Endothelial cell of umbilical vein (primary cell): ENCODE results near the gene REPS2. TPM values are rescaled to one million over a fixed set of nuclear protein-coding genes. Genes with fewer than 3 reads are reported as not detected.

Experiments used
- BruUV-seq: library from RNA; stranded (reverse); fragments of 400-500 nt; replicated peaks from 2 replicates; lab custom pipeline; 2021; lab: Mats Ljungman, UMichigan
- CTCF ChIA-PET: fragments of 300-600, 350-600 bp; sonication (Branson Sonifier 250); formaldehyde crosslinking; loops from one replicate; lab custom pipeline; 2021; ENCODE audit warnings: antibody characterized with exemption, inconsistent platforms; lab: Charles Lee
- POLR2A ChIA-PET: fragments of 300-600, 350-600 bp; sonication (Branson Sonifier 250); formaldehyde crosslinking; loops from one replicate; lab custom pipeline; 2021; ENCODE audit warnings: antibody characterized with exemption, inconsistent platforms; lab: Charles Lee
- DNase-seq: peaks from one replicate; pipeline ENCODE4 v3.0.0-alpha.2; 2011; ENCODE audit warnings: low read depth, low spot score
- FAIRE-seq: peaks from 2 replicates; lab custom pipeline; 2011; peaks lifted over from hg19 to GRCh38; lab: Jason Lieb, UNC
- H2AFZ ChIP-seq: 2 replicates; pipeline ENCODE4 v1.6.0; 2012; ENCODE audit warnings: low read depth, low read length, control low read depth, inconsistent platforms
- H3K27ac ChIP-seq: 2 replicates; pipeline ENCODE4 v1.5.1; 2011; ENCODE audit warnings: low read depth, mild to moderate bottlenecking, control low read depth, low read length, moderate library complexity; ENCODE audit not compliant: insufficient read depth
- H3K27me3 ChIP-seq, 2 experiments: 2 replicates each; pipeline versions ENCODE4 v1.6.0 to v1.6.1; 2011; ENCODE audit warnings: low read length in 2 of 2, mixed read lengths in 1 of 2; ENCODE audit not compliant: control insufficient read depth in 2 of 2, insufficient read depth in 2 of 2
- H3K36me3 ChIP-seq, 2 experiments: 2 replicates in 1 of 2; 3 replicates in 1 of 2; pipeline ENCODE4 v1.5.1; 2011; ENCODE audit warnings: low read length in 2 of 2, mild to moderate bottlenecking in 1 of 2, moderate library complexity in 1 of 2; ENCODE audit not compliant: control insufficient read depth in 2 of 2, insufficient read depth in 2 of 2; ENCODE audit errors: extremely low read depth in 1 of 2
- H3K4me1 ChIP-seq: 3 replicates; pipeline ENCODE4 v1.5.1; 2011; ENCODE audit warnings: mild to moderate bottlenecking, low read length; ENCODE audit not compliant: control insufficient read depth, insufficient read depth; ENCODE audit errors: extremely low read depth
- H3K4me2 ChIP-seq: 2 replicates; pipeline ENCODE4 v1.6.1; 2011; ENCODE audit warnings: low read length, control low read depth, mixed read lengths; ENCODE audit not compliant: insufficient read depth
- H3K4me3 ChIP-seq, 3 experiments: fragments of 200-600 bp in 1 of 3; sonication (generic), shearing (Covaris generic) in 1 of 3; replicated peaks in 1 of 3; 2 replicates each; pipeline ENCODE4 v1.5.1; 2011 to 2016; ENCODE audit warnings: control low read depth in 3 of 3, low read length in 3 of 3, mild to moderate bottlenecking in 2 of 3, inconsistent platforms in 1 of 3, low read depth in 1 of 3, moderate library complexity in 1 of 3; ENCODE audit not compliant: insufficient read depth in 1 of 3
- H3K79me2 ChIP-seq: 2 replicates; pipeline ENCODE4 v1.6.0; 2012; ENCODE audit warnings: low read length, inconsistent platforms; ENCODE audit not compliant: control insufficient read depth, insufficient read depth
- H3K9ac ChIP-seq: replicated peaks from 2 replicates; pipeline ENCODE3; 2011; ENCODE audit warnings: low read length, control low read depth; ENCODE audit not compliant: insufficient read depth; ENCODE audit errors: extremely low read depth
- H3K9me1 ChIP-seq: replicated peaks from 3 replicates; pipeline ENCODE4 v1.6.0; 2011; ENCODE audit warnings: mild to moderate bottlenecking, low read length; ENCODE audit not compliant: control insufficient read depth, insufficient read depth; ENCODE audit errors: extremely low read depth
- H3K9me3 ChIP-seq: replicated peaks from 2 replicates; pipeline ENCODE4 v1.5.1; 2012; ENCODE audit warnings: low read length, inconsistent platforms; ENCODE audit not compliant: control insufficient read depth, insufficient read depth
- H4K20me1 ChIP-seq: replicated peaks from 2 replicates; pipeline ENCODE3; 2011; ENCODE audit warnings: mild to moderate bottlenecking, low read length; ENCODE audit not compliant: control insufficient read depth, insufficient read depth; ENCODE audit errors: extremely low read depth
- EZH2 ChIP-seq: IDR thresholded peaks from 2 replicates; pipeline ENCODE4 v1.6.1; 2012; ENCODE audit warnings: borderline replicate concordance, low read depth, mild to moderate bottlenecking, moderate library complexity, low read length, inconsistent platforms; ENCODE audit not compliant: severe bottlenecking
- FOS ChIP-seq: IDR thresholded peaks from 2 replicates; pipeline ENCODE4 v1.6.1; 2011; ENCODE audit warnings: mild to moderate bottlenecking, low read length, moderate library complexity, borderline replicate concordance; ENCODE audit not compliant: insufficient read depth
- GATA2 ChIP-seq: IDR thresholded peaks from 2 replicates; pipeline ENCODE4 v1.7.0; 2011; ENCODE audit warnings: low read depth, mild to moderate bottlenecking, moderate library complexity, mixed read lengths, low read length; ENCODE audit not compliant: insufficient read length, insufficient read depth
- JUN ChIP-seq: IDR thresholded peaks from 2 replicates; pipeline ENCODE4 v1.6.1; 2011; ENCODE audit warnings: borderline replicate concordance, low read depth; ENCODE audit not compliant: insufficient read length, insufficient read depth
- MAX ChIP-seq: IDR thresholded peaks from 2 replicates; pipeline ENCODE4 v1.6.1; 2011; ENCODE audit not compliant: insufficient read depth, insufficient read length
- MYC ChIP-seq: IDR thresholded peaks from one replicate; pipeline ENCODE4 v1.6.1; 2011; ENCODE audit warnings: mild to moderate bottlenecking, low read depth, low read length
- POLR2A ChIP-seq: IDR thresholded peaks from 2 replicates; pipeline ENCODE4 v1.6.1; 2012; ENCODE audit warnings: low read depth, mild to moderate bottlenecking, control low read depth, low read length
- POLR2AphosphoS5 ChIP-seq: IDR thresholded peaks from 2 replicates; pipeline ENCODE4 v1.6.1; 2012; ENCODE audit warnings: low read depth, mild to moderate bottlenecking, control low read depth, low read length, moderate library complexity; ENCODE audit not compliant: insufficient read depth
- dilution Hi-C: fragments of 300-500 bp; cut with MboI; formaldehyde crosslinking; loops from one replicate; pipeline ENCODE4 v1.15.0; 2019; ENCODE audit warnings: low sequenced_read_pairs; ENCODE audit not compliant: extremely low pct_ligation_motif_present
- intact Hi-C: fragments of 100-400 bp; cut with micrococcal nuclease; formaldehyde crosslinking; loops from one replicate; pipeline ENCODE4 v1.10.0; 2022
- polyA plus RNA-seq, 4 experiments: library from polyadenylated mRNA; depleted of rRNA in 3 of 4; stranded (reverse) in 3 of 4; unstranded in 1 of 4; fragments of >200 nt; gene quantifications; 2 replicates each; pipeline versions ENCODE4 v1.2.1 to v1.2.3, GENCODE V29; 2011 to 2012; ENCODE audit warnings: missing spikeins in 1 of 4
- total RNA-seq: library from RNA; stranded (reverse); gene quantifications from 2 replicates; pipeline ENCODE4 v1.2.3, GENCODE V29; 2021
- TF ChIP-seq, protein P1 (sequence below), 2 donors: IDR thresholded peaks; 1 replicate in 1 of 2; 2 replicates in 1 of 2; pipeline ENCODE4 v1.5.1; 2011; ENCODE audit warnings: low read length in 2 of 2, mild to moderate bottlenecking in 2 of 2, moderate library complexity in 2 of 2, control low read depth in 1 of 2, inconsistent platforms in 1 of 2, low read depth in 1 of 2; ENCODE audit not compliant: insufficient read depth in 1 of 2; ENCODE audit errors: extremely low read depth in 1 of 2

The REPS2 gene
- total and polyA plus RNA-seq, 2 donors (not counting 3 experiments of a cell fraction or from before 2014, with no cell fraction given): 0.91 to 2.6 TPM

- Histone ChIP-seq H3K79me2 (no peaks in the 10 kb centered on the region), H4K20me1 (no peaks in the 10 kb centered on the region), H3K4me3 (no peak overlapping the region), H3K4me1 (no peaks in the 10 kb centered on the region), H3K36me3 (no peaks in the 10 kb centered on the region), H3K9me3 (no peaks in the 10 kb centered on the region), H2AFZ (no peak overlapping the region), H3K27ac (no peak overlapping the region), H3K27me3 (no peaks in the 10 kb centered on the region), H3K4me2 (no peak overlapping the region), H3K9me1 (no peaks in the 10 kb centered on the region), H3K9ac (no peak overlapping the region)
- no TSS peak for BruUV-seq
- POLR2A ChIA-PET: no interaction called here
- TF ChIP-seq MYC (no peak), POLR2A (no peak), POLR2AphosphoS5 (no peak), MAX (no peak), FOS (no peak), EZH2 (no peak), GATA2 (no peak), JUN (no peak)
- TF ChIP-seq, protein P1, sequence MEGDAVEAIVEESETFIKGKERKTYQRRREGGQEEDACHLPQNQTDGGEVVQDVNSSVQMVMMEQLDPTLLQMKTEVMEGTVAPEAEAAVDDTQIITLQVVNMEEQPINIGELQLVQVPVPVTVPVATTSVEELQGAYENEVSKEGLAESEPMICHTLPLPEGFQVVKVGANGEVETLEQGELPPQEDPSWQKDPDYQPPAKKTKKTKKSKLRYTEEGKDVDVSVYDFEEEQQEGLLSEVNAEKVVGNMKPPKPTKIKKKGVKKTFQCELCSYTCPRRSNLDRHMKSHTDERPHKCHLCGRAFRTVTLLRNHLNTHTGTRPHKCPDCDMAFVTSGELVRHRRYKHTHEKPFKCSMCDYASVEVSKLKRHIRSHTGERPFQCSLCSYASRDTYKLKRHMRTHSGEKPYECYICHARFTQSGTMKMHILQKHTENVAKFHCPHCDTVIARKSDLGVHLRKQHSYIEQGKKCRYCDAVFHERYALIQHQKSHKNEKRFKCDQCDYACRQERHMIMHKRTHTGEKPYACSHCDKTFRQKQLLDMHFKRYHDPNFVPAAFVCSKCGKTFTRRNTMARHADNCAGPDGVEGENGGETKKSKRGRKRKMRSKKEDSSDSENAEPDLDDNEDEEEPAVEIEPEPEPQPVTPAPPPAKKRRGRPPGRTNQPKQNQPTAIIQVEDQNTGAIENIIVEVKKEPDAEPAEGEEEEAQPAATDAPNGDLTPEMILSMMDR (IDR thresholded peaks at IDR 0.05; ENCODE audit: extremely low read depth in 1 of 2, insufficient read depth in 1 of 2, low read depth in 1 of 2, low read length in 2 of 2): no peak
- CTCF ChIA-PET: no interaction called here
- intact Hi-C loops: no loop called here
- no peak for DNase-seq
- dilution Hi-C loops: no loop called here
- FAIRE-seq: no peak
Measured at GRCh38 chrX:17161991-17162390, 215.5 kb downstream of the REPS2 start.
